SKM-1 (cell line): ENCODE results near the gene H2AZ2.
"Not testable (repeated sequence)": the region's sequence is repeated elsewhere in the genome, so short reads cannot be mapped to it uniquely, and the experiment has no call there.

Experiments used
- DNase-seq: peaks from one replicate; lab custom pipeline; 2025; ENCODE audit not compliant: unreplicated experiment; lab: John Stamatoyannopoulos, UW

The H2AZ2 gene

DNA sequence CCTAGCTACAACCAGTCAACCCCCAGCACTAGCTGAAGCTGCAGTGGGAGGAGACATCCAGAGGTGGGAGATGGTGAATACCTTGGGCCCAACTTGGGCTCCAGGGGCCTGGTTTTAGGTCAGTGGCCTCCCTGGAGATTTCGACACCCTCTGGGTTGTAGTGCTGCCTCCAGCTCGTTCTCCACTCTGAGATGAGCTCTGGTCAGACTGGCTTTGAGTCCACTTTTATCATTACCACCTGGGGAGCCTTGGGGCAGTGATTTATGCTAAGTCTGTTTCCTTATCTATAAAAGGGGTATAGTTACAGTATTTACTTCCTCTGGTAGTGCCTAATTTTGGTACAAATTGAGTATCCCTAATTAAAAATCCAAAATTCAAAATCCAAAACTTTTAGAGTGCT is 28.6 kb downstream of the H2AZ2 start:
- no peak for DNase-seq

DNA sequence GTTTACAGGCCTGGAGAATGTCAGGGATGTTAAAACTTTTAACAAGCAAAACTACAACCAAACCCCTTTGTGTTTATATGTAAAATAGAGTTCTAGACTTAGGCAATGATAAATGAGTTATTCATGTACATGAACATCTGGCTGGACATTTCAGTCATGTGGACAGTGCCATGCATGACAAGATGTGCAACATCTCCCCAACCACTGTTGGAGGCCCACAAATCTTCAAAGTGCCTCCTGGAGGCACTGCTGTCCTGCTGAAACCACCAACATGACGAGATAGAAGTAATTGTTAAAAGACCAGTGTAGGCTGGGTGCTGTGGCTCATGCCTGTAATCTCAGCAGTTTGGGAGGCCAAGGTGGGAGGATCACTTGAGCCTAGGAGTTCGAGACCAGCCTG is 33.0 kb downstream of the H2AZ2 start:
- DNase-seq: no peak

DNA sequence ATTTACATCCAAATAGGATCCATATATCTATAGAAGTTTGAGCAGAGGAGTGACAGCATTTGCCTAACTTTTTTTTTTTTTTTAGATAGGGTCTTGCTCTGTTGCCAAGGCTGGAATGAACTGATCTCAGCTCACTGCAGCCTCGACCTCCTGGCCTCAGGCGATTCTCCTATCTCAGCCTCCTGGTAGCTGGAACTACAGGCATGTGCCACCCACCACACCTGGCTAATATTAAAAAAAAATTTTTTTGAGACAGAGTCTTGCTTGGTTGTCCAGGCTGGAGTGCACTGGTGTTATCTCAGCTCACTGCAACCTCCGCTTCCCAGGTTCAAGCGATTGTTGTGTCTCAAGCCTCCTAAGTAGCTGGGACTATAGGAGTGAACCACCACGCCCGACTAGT is 36.3 kb downstream of the H2AZ2 start:
- DNase-seq: no peak

DNA sequence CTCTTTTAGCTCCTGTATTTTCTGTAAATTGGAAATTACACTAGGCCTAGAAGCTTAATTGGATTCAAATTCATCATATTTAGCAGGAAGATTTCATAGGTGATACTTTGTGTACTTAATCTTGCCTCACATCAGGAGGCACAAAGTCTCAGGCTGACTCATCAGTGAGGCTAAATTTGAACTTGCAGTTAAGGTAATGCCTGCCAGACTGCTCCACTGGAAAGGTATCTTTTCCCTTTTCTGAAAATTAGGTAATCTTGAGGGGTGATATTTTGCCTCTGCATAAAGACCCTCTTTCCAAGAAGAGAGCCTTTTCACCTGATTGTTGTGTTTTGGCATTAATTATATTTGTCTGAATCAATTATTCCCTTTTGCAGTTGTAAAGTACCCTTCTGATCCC is 36.8 kb downstream of the H2AZ2 start:
- no peak for DNase-seq

DNA sequence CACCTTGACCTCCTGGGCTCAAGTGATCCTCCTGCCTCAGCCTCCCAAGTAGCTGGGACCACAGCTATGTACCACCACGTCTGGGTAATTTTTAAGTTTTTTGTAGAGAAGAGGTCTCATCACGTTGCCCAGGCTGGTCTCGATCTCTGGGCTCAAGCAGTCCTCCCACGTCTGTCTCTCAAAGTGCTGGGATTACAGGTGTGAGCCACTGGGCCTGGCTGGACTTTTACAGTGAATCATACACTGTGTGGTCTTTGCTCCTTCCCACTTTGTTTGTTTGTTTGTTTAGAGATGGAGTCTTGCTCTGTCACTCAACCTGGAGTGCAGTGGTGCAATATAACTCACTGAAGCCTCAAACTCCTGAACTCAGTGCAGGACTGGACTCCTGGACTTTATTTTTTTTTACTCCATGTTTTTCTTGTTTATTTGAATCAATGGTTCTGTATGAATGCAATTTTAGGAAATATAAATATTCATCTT is 38.9 kb downstream of the H2AZ2 start:
- no peak for DNase-seq

DNA sequence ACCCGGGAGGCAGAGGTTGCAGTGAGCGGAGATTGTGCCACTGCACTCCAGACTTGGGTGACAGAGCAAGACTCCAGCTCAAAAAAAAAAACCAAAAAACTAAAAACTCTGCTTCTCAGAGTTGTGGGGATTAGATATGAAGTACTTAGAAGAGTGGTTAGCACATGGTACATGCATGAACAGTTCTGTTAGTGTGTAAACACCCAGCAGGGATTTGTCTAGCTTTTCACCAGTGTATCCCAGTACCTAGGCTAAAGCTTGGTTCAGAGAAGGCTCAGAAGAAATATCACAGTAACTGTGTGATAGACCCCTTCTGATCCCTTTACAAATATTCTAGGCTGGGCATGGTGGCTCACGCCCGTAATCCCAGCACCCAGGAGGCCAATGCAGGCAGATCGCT is 41.9 kb downstream of the H2AZ2 start:
- no peak for DNase-seq

DNA sequence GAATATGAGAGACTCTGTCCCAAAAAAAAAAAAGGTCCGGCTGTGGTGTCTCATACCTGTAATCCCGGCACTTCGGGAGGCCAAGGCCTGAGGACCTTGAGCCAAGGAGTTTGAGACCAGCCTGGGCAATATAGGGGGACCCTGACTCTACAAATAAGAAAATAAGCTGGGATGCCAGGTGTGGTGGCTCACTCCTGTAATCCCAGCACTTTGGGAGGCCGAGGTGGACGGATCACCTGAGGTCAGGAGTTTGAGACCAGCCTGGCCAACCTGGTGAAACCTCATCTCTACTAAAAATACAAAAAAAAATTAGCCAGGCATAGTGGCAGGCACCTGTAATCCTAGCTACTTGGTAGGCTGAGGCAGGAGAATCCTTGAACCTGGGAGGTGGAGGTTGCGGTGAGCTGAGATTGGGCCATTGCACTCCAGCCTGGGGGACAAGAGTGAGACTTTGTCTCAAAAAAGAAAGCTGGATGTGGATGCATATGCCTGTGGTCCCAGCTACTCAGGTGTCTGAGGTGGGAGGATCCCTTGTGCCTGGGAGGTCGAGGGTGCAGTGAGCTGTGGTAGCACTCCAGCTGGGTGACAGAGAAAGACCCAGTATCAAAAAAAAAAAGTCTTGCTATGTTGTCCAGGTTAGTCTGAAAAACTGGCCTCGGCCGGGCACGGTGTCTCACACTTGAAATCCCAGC is 43.9 kb downstream of the H2AZ2 start:
- DNase-seq: not testable (repeated sequence)

DNA sequence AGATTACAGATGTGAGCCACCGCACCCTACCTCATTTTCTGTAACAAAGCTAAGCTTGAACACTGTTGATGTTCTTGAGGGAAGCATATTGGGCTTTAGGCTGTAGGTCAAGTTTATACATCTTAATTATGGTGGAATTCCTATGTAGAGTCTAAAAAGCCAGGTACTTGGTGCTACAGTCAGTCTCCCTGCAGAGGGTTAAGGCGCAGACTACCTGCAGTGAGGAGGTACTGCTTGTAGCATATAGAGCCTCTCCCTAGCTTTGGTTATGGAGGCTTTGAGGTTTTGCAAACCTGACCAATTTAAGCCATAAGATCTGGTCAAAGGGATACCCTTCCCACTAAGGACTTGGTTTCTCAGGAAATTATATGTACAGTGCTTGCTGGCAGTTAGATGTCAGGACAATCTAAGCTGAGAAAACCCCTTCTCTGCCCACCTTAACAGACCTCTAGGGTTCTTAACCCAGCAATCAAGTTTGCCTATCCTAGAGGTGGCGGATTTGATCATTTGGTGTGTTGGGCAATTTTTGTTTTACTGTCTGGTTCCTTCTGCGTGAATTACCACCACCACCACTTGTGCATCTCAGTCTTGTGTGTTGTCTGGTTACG is 45.4 kb downstream of the H2AZ2 start:
- no peak for DNase-seq

DNA sequence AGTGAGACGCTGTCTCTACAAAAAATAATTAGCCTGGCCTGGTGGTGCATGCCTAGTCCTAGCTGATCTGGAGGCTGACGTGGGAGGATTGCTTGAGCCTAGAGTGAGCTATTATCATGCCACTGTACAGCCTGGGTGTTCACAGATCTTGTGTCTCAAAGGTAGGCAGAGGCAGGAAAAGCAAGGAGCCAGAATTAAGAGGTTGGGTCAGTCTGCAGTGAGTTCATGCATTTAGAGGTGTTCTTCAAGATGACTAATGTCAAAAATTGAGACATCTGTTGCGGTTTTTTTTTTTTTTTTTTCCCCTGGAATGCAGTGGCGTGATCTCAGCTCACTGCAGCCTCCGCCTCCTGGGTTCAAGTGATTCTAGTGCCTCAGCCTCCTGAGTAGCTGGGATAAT is 46.0 kb downstream of the H2AZ2 start:
- DNase-seq: no peak

DNA sequence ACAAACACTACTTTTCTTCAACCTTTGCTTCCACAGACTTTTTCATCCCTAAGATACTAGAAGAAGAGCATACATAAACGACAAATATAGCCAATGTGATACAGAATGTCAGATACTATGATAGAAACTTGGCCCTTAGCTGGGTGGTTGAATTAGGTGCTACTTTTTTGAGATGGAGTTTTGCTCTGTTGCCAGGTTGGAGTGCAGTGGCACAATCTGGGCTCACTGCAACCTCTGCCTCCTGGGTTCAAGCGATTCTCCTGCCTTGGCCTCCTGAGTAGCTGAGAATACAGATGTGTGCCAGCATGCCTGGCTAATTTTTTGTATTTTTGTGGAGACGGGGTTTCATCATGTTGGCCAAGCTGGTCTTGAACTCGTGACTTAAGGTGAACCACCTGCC is 47.9 kb downstream of the H2AZ2 start:
- DNase-seq: no peak

DNA sequence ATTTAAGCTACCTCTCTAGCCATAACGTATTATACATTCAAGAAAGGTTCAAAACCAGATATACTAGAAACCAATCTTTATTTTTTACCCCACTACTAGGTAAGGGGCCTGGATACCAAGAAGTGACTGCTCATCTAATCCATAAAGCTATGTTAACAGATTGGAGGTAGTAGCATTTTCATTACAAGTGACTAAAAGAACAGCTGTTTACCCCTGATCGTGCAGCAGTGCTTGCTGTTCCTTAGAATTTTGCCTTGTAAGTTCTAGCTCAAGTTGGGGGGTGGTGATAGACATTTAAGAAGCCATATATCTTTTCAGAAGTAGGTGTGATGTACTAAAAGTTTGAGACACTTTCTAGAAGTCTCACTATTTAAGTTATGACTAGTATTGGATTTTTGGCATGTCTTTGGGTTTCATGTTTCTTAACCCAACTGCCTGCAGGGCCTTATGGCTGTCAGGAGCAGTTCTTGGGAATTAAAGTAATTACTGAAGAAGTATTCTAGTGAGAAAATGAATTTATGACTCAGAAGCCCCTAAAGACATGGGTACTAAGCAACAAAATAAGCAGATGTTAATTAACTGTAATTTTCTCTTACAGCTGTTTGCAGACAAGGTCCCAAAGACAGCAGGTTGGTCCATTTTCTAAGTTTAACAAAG is 49.1 kb downstream of the H2AZ2 start:
- no peak for DNase-seq

DNA sequence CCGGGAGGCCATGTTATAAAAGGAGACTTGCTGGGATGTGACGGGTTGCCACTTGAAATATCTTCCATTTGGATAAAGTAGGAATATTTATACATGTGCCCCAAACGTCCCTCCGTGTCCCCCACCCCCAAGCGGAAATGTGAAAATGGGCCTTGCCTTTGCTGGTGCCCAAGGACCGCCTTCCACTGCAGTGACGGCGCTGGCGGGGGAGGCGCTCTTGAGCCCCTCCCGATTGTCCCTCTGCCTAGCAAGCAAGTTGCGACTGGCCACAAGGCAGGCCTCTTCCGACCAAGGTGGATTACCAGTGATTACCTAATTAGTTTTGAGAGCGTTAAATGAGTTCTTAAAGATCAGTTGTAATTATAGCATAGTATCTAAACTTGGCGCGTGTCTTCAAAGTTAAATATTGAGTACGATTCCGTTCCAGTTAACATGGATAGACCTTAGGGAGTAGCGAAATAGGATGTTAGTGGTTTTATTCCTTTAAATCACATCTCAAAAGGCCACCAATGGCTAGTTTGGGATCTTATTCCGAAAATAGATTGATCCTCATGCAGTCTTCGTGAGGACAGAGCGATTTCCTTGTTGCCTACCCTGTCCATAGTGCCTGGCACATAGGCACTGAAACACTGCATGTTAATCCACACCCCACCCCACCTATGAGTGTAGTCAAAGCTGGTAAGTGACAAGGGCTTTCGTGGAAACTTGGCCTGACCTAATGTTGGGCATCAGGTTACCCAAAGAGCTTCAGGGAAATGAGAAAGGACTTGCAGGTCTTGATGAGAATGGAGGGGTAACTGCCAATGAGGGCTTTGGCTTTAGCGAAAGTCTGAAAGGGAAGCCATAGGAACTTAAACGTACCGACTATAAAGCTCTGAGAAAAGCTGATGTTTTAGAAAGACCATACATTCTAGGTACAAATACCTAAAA is 50.3 kb downstream of the H2AZ2 start:
- peak; percentile 71 for DNase-seq

DNA sequence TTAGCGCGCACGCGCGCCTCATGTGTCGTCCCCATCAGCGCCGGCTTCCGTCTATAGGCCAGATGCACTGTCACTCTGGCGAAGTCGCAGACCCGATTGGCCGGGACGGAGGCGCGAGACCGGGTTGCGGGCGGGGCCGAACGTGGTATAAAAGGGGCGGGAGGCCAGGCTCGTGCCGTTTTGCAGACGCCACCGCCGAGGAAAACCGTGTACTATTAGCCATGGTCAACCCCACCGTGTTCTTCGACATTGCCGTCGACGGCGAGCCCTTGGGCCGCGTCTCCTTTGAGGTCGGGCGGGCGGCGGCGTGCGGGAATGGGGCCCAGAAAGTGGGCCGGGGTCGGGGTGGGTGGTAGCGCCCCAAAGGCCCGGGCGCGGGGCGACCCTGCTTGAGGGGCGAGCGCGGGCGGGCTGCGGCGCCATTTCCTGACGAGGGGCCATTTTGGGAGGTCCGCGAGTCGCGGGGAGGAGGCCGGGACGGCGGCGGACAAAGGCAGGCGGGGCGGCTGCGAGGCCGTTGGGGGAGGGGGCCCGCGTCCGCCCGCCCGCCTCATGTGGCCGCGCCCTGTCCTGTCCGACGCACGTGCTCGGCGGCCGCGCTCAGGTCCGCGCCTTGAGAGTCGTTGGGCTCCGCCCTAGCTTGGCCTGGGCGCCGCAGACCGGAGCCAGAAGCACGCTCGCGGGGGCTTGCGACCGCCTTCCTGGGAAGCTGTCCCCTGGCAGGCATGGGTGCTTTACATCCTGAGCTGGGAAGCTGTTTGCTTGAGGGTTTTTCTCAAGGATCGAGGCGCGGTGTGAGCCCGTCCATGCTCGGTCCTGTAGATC is 51.2 kb downstream of the H2AZ2 start, which contains the start of gene PPIA:
PPIA (plus strand) TSS at position 178 of the 825 bp plus-strand sequence; CDS start at position 222, 44 bp downstream.
- peak; percentile 90 for DNase-seq

DNA sequence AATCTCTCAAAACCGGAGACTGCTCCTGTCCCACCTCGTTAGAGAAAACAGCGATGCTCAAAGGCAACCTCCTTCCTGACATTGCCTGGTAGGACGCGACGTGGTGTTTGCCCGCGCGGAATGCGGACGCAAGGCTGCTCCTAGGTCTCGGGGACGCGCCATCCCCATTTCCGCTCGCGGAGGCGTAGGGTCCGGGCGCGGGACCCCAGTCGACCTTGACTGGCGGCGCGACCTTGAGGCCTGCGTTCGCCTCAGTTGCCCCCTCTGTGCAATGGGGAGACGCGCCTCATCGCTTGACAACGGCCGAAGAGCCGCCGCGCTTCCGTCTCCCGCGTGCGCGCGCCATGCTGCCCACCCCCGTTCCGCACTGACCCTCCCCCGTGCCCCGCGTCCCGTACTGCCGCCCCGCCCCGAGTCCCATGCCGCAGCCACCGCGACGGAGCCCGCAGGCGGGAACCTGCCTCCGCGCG is 51.8 kb downstream of the H2AZ2 start:
- DNase-seq: no peak

DNA sequence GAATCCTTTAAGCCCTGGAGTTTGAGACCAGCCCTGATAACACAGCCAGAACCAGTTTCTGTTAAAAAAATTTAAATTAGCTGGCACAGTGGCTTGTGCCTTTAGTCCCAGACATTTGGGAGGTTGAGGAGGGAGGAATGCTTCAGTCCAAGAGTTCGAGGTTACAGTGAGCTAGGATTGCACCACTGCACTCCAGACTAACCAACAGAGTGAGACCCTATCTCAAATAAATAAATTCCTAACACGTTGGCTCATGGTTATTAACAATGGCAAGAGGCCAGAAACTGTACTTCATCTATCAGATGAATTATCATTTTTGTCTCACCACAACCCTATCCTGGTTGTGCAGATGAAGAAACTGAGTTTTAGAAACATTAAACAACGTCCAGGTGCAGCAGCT is 53.6 kb downstream of the H2AZ2 start:
- DNase-seq: no peak

DNA sequence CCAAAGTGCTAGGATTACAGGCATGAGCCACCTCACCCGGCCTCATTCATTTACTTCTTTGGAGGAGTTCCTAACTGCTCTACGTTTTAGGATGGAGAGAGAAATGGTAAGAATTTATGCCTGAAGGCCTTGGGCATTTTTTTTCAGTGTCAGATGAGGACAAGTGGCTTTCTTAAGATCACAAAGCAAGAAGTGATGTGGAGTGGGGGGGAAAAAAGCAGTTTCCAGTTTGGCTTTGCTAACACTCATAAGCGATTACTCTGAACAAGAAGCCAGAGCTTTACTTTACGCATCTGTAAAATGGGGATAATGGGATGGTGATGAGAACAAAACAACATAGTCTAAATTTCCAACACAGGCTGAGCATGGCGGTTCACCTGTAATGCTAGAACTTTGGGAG is 54.0 kb downstream of the H2AZ2 start:
- DNase-seq: no peak

DNA sequence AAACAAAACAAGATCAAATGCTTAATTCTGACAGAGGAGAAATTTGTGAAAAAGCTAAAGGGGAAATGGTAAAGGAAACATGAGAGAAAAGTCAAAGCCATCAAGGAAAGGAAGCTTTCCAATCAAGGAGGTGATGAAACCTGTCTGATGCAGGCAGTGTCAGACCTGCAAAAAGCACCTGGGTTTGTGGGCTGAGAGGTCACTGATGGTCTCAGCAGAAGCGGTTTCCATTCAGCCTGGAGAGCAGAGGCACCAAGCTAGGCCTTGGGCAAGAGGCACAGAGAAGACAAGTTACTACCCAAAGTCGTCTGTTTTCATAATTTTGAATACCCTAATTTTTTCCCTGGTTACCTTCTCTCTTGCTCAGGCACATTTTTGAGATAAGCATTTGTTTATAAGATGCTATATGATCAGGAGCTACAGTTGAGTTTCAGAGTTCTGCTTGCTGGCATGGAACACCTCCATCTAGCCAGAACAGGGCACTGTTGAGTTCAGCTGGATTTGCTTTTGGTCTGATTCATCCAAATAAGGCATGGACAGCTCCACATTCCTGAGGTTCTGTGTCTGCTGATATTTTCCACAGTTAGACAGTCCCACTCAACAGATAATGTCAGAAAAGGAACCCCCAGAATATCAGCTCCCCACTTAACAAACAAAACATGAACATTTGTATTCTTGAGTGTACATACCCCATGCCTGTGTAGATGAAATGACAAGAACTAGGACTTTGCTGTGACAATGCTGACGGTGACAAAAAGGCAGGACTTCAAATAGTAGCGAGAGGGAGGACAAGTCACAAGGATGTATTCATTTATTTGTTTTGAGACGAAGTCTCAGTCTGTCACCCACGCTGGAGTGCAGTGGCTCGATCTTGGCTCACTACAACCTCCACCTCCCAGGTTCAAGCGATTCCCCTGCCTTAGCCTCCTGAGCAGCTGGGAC is 56.3 kb downstream of the H2AZ2 start:
- no peak for DNase-seq

DNA sequence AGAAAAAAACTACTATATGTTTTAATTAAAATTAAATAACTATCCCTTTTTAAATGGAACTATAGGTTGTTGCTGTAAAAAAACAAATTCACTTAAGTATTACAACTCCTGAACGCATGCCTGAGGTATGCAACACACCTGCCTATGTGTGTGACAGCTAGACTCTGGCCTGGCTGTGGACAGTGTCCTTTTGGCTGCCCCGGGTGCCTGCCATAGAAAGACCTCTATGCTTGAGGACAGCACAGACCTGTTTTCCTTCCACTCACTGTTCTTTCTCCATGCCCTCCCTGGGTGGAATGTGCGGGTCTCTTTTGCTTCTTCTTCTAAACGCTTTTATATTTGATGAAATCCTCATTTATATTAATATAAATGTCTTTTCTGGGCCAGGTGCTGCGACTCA is 57.9 kb downstream of the H2AZ2 start:
- DNase-seq: no peak

DNA sequence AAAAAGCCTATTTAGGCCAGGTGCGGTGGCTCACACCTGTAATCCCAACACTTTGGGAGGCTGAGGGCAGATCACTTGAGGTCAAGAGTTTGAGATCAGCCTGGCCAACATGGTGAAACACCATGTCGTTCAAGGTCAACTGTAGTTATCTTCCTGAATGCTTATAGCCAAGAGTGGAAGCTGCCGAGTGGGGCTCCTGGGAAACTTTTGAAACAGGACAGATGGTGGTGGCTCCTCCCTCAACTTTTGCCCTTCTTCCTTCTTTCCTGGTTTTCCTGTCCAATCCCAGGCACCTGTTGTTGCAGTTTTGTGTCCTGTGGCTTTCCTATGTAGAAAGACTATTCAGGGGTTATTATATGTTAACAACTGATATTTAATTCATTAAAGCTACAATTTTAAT is 60.1 kb downstream of the H2AZ2 start:
- DNase-seq: no peak
